HCT116 (cell line): ENCODE results near the gene GPD2.

Source experiments
- TF ChIP-seq, protein P1 (sequence below), 3 experiments: fragments of 200-600 bp in 1 of 3; sonication (generic) in 1 of 3; IDR thresholded peaks in 2 of 3; conservative IDR thresholded peaks in 1 of 3; 2 replicates each; pipeline ENCODE4 v1.5.1; 2012 to 2017; ENCODE audit warnings: low read depth in 2 of 3, low read length in 2 of 3, antibody characterized with exemption in 1 of 3, borderline replicate concordance in 1 of 3, control low read depth in 1 of 3, mild to moderate bottlenecking in 1 of 3, mixed read lengths in 1 of 3, mixed run types in 1 of 3, moderate library complexity in 1 of 3; ENCODE audit not compliant: insufficient read depth in 1 of 3
- TF ChIP-seq, protein P2 (sequence below): IDR thresholded peaks from 2 replicates; pipeline ENCODE4 v1.6.1; 2012; ENCODE audit warnings: low read depth

GRCh38 chr2:156590085-156590739 lies 154.0 kb downstream of the GPD2 start:
- TF ChIP-seq, protein P1, sequence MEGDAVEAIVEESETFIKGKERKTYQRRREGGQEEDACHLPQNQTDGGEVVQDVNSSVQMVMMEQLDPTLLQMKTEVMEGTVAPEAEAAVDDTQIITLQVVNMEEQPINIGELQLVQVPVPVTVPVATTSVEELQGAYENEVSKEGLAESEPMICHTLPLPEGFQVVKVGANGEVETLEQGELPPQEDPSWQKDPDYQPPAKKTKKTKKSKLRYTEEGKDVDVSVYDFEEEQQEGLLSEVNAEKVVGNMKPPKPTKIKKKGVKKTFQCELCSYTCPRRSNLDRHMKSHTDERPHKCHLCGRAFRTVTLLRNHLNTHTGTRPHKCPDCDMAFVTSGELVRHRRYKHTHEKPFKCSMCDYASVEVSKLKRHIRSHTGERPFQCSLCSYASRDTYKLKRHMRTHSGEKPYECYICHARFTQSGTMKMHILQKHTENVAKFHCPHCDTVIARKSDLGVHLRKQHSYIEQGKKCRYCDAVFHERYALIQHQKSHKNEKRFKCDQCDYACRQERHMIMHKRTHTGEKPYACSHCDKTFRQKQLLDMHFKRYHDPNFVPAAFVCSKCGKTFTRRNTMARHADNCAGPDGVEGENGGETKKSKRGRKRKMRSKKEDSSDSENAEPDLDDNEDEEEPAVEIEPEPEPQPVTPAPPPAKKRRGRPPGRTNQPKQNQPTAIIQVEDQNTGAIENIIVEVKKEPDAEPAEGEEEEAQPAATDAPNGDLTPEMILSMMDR (IDR thresholded peaks at IDR 0.05 in 2 of 3, conservative IDR thresholded peaks at IDR 0.05 in 1 of 3; ENCODE audit: borderline replicate concordance in 1 of 3, insufficient read depth in 1 of 3, low read depth in 2 of 3, low read length in 2 of 3) = no peak
- TF ChIP-seq, protein P2, sequence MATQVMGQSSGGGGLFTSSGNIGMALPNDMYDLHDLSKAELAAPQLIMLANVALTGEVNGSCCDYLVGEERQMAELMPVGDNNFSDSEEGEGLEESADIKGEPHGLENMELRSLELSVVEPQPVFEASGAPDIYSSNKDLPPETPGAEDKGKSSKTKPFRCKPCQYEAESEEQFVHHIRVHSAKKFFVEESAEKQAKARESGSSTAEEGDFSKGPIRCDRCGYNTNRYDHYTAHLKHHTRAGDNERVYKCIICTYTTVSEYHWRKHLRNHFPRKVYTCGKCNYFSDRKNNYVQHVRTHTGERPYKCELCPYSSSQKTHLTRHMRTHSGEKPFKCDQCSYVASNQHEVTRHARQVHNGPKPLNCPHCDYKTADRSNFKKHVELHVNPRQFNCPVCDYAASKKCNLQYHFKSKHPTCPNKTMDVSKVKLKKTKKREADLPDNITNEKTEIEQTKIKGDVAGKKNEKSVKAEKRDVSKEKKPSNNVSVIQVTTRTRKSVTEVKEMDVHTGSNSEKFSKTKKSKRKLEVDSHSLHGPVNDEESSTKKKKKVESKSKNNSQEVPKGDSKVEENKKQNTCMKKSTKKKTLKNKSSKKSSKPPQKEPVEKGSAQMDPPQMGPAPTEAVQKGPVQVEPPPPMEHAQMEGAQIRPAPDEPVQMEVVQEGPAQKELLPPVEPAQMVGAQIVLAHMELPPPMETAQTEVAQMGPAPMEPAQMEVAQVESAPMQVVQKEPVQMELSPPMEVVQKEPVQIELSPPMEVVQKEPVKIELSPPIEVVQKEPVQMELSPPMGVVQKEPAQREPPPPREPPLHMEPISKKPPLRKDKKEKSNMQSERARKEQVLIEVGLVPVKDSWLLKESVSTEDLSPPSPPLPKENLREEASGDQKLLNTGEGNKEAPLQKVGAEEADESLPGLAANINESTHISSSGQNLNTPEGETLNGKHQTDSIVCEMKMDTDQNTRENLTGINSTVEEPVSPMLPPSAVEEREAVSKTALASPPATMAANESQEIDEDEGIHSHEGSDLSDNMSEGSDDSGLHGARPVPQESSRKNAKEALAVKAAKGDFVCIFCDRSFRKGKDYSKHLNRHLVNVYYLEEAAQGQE = no peak
